Ammon's horn (tissue), 1 donor: ENCODE results near the gene SPEM3.

Source experiments
- DNase-seq: peaks from one replicate; pipeline ENCODE4 v3.0.0-alpha.2; 2016; ENCODE audit warnings: low spot score

The SPEM3 gene

GRCh38 chr17:7421186-7421585, 7.5 kb upstream of the SPEM3 start:
- no peak for DNase-seq

- DNase-seq: no peak
These were observed 5.0 kb upstream of the SPEM3 start for GRCh38 chr17:7423679-7424078.

GRCh38 chr17:7425316-7425715, 3.3 kb upstream of the SPEM3 start, which contains the start of gene SPEM2:
SPEM2 (plus strand) TSS chr17:7425616; CDS start chr17:7425689, 73 bp downstream.
- no peak for DNase-seq

- DNase-seq: no peak
These were observed 2.9 kb upstream of the SPEM3 start for GRCh38 chr17:7425756-7426155.

- no peak for DNase-seq
These were observed 2.3 kb upstream of the SPEM3 start for GRCh38 chr17:7426203-7426863.

- DNase-seq: no peak
These were observed 1.7 kb upstream of the SPEM3 start for GRCh38 chr17:7426896-7427489.

GRCh38 chr17:7427549-7427948, 1.1 kb upstream of the SPEM3 start:
- DNase-seq: no peak

GRCh38 chr17:7429722-7430121, 1.1 kb downstream of the SPEM3 start:
- DNase-seq: no peak

- DNase-seq: no peak
These were observed 2.6 kb downstream of the SPEM3 start for GRCh38 chr17:7431231-7431630.

- DNase-seq: no peak
These were observed 3.6 kb downstream of the SPEM3 start for GRCh38 chr17:7432296-7432695.

GRCh38 chr17:7435676-7436555, 7.3 kb downstream of the SPEM3 start:
- DNase-seq: no peak

- peak; percentile 81 for DNase-seq
These were observed 8.1 kb downstream of the SPEM3 start for GRCh38 chr17:7436556-7437368.

- DNase-seq: no peak
These were observed 8.8 kb downstream of the SPEM3 start for GRCh38 chr17:7437369-7437863.

- peak; percentile 78 for DNase-seq
These were observed 9.4 kb downstream of the SPEM3 start for GRCh38 chr17:7437950-7438614.

- no peak for DNase-seq
These were observed 10.2 kb downstream of the SPEM3 start for GRCh38 chr17:7438656-7439460.

- DNase-seq: no peak
These were observed 10.9 kb downstream of the SPEM3 start, which contains the start of gene FGF11 for GRCh38 chr17:7439462-7440112. FGF11 (plus strand) TSS chr17:7439512; CDS start chr17:7439621, 109 bp downstream.

GRCh38 chr17:7440113-7440833, 11.6 kb downstream of the SPEM3 start:
- no peak for DNase-seq

GRCh38 chr17:7440834-7441195, 12.2 kb downstream of the SPEM3 start:
- DNase-seq: peak; percentile 38

- DNase-seq: no peak
These were observed 12.6 kb downstream of the SPEM3 start for GRCh38 chr17:7441266-7441665.
